Measurements from ENCODE around the gene SSH2. TPM values are rescaled to one million over a fixed set of nuclear protein-coding genes. Genes with fewer than 3 reads are reported as not detected.

SSH2 gene
- total and polyA plus RNA-seq, 3 donors from 2014 or later, result 31.0 to 62.3 (median 37.4) TPM

- no peak for TF ChIP-seq CTCF (IDR thresholded peaks at IDR 0.05)
- no peak for TF ChIP-seq POLR2A (IDR thresholded peaks at IDR 0.05)
- no peaks in the 10 kb centered on the region for H3K36me3 ChIP-seq (ENCODE audit: low read depth, missing control alignments)
- H3K4me3 ChIP-seq, result no peak overlapping the region
- intact Hi-C loops (cut with DNase I; ENCODE audit: low total_unique reads), result no loop called here
- DNase-seq, result no peak
- no peak overlapping the region for H3K27ac ChIP-seq
- 79 to 82% methylated on average over 4 of the region's 4 CpGs for WGBS, 2 donors
- H3K4me1 ChIP-seq, result peaks cover 10% of the 10 kb centered on the region
- no peaks in the 10 kb centered on the region for H3K9me3 ChIP-seq
- no peaks in the 10 kb centered on the region for H3K27me3 ChIP-seq
Observed at GRCh38 chr17:29757788-29758187, 172.2 kb downstream of the SSH2 start.

GRCh38 chr17:29753845-29754439 lies 176.1 kb downstream of the SSH2 start:
- TF ChIP-seq CTCF (IDR thresholded peaks at IDR 0.05) (no peak), POLR2A (IDR thresholded peaks at IDR 0.05) (no peak)
- no peak for DNase-seq
- intact Hi-C loops (cut with DNase I; ENCODE audit: low total_unique reads), result no loop called here
- WGBS, 2 donors, result 85 to 92% methylated on average over 2 of the region's 2 CpGs
- H3K27ac ChIP-seq, result no peak overlapping the region
- no peaks in the 10 kb centered on the region for H3K4me1 ChIP-seq
- no peak overlapping the region for H3K4me3 ChIP-seq
- H3K9me3 ChIP-seq, result no peaks in the 10 kb centered on the region
- H3K27me3 ChIP-seq, result no peaks in the 10 kb centered on the region
- no peaks in the 10 kb centered on the region for H3K36me3 ChIP-seq (ENCODE audit: low read depth, missing control alignments)

- Histone ChIP-seq H3K36me3 (ENCODE audit: low read depth, missing control alignments) (no peaks in the 10 kb centered on the region), H3K9me3 (no peaks in the 10 kb centered on the region), H3K27ac (no peak overlapping the region), H3K4me1 (peaks cover 7% of the 10 kb centered on the region), H3K27me3 (no peaks in the 10 kb centered on the region), H3K4me3 (no peak overlapping the region)
- no peak for DNase-seq
- 94 to 95% methylated on average over 5 of the region's 5 CpGs for WGBS, 2 donors
- TF ChIP-seq CTCF (IDR thresholded peaks at IDR 0.05), result no peak
- TF ChIP-seq POLR2A (IDR thresholded peaks at IDR 0.05), result no peak
- intact Hi-C loops (cut with DNase I; ENCODE audit: low total_unique reads), result no loop called here
Observed at GRCh38 chr17:29749045-29749825, 180.8 kb downstream of the SSH2 start.

GRCh38 chr17:29748400-29748799 lies 181.6 kb downstream of the SSH2 start:
- Histone ChIP-seq H3K4me1 (peaks cover 7% of the 10 kb centered on the region), H3K27ac (no peak overlapping the region), H3K36me3 (ENCODE audit: low read depth, missing control alignments) (no peaks in the 10 kb centered on the region), H3K27me3 (no peaks in the 10 kb centered on the region), H3K9me3 (no peaks in the 10 kb centered on the region), H3K4me3 (no peak overlapping the region)
- 91 to 92% methylated on average over 1 of the region's 1 CpG for WGBS, 2 donors
- intact Hi-C loops (cut with DNase I; ENCODE audit: low total_unique reads), result no loop called here
- DNase-seq, result no peak
- TF ChIP-seq POLR2A (IDR thresholded peaks at IDR 0.05) (no peak), CTCF (IDR thresholded peaks at IDR 0.05) (no peak)
